HFFc6 (cell line): ENCODE results near the gene AKT1. TPM values are rescaled to one million over a fixed set of nuclear protein-coding genes. Genes with fewer than 3 reads are reported as not detected.

Experiments
- DNase-seq: peaks from one replicate; pipeline ENCODE4 v3.0.0-alpha.2; 2018
- H3K27ac Mint-ChIP-seq: 2 replicates; pipeline ENCODE4 v1.8.0; 2020; ENCODE audit warnings: mild to moderate bottlenecking, mixed read lengths
- H3K27me3 Mint-ChIP-seq: 2 replicates; pipeline ENCODE4 v1.8.0; 2021; ENCODE audit warnings: mild to moderate bottlenecking, moderate library complexity, mixed read lengths; ENCODE audit not compliant: insufficient read depth
- H3K36me3 Mint-ChIP-seq: 2 replicates; pipeline ENCODE4 v1.8.0; 2021; ENCODE audit warnings: low read depth, mixed read lengths
- H3K4me1 Mint-ChIP-seq: 2 replicates; pipeline ENCODE4 v1.8.0; 2020; ENCODE audit warnings: low read depth, mixed read lengths
- H3K4me3 Mint-ChIP-seq: 2 replicates; pipeline ENCODE4 v1.8.0; 2020; ENCODE audit warnings: mild to moderate bottlenecking, moderate library complexity, mixed read lengths
- H3K9me3 Mint-ChIP-seq: 2 replicates; pipeline ENCODE4 v1.8.0; 2020; ENCODE audit warnings: mild to moderate bottlenecking, mixed read lengths
- CTCF ChIP-seq: fragments of 200-600 bp; sonication (generic); IDR thresholded peaks from 2 replicates; pipeline ENCODE4 v1.5.0; 2021; ENCODE audit warnings: antibody characterized with exemption, mild to moderate bottlenecking
- total RNA-seq, 6 experiments: library from RNA; stranded (reverse); fragmentation: NEBNext Ultra II Directional; extraction: Animal tissue kit (Norgen Biotek cat#: 25700); gene quantifications; 2 replicates in 1 of 6; 3 replicates in 5 of 6; pipeline ENCODE4 v1.2.3, GENCODE V29; 2021

The AKT1 gene
- total RNA-seq, 6 experiments from 2014 or later: 164 to 191 (median 173) TPM

- peaks cover 1% of the 10 kb centered on the region for H3K27me3 Mint-ChIP-seq
- peaks cover 24% of the 10 kb centered on the region for H3K4me1 Mint-ChIP-seq
- peaks cover 7% of the 10 kb centered on the region; the same call in 1 of the 2 replicates for H3K9me3 Mint-ChIP-seq
- no peak for DNase-seq
- peaks cover 6% of the 10 kb centered on the region; the same call in 1 of the 2 replicates for H3K36me3 Mint-ChIP-seq
- H3K27ac Mint-ChIP-seq: no peak overlapping the region
- no peak overlapping the region for H3K4me3 Mint-ChIP-seq
- TF ChIP-seq CTCF: no peak
Measured at GRCh38 chr14:104821229-104821945, 25.8 kb upstream of the AKT1 start.

GRCh38 chr14:104820669-104821228 lies 25.2 kb upstream of the AKT1 start:
- no peak overlapping the region for H3K27ac Mint-ChIP-seq
- H3K36me3 Mint-ChIP-seq: peaks cover 6% of the 10 kb centered on the region; the same call in 1 of the 2 replicates
- H3K4me1 Mint-ChIP-seq: peaks cover 22% of the 10 kb centered on the region
- DNase-seq: peak; percentile 60
- peaks cover 1% of the 10 kb centered on the region for H3K27me3 Mint-ChIP-seq
- TF ChIP-seq CTCF: peak; percentile 40
- H3K9me3 Mint-ChIP-seq: peaks cover 7% of the 10 kb centered on the region; the same call in 1 of the 2 replicates
- no peak overlapping the region for H3K4me3 Mint-ChIP-seq

GRCh38 chr14:104819361-104819781 lies 23.8 kb upstream of the AKT1 start:
- Mint-ChIP-seq H3K27me3 (no peaks in the 10 kb centered on the region; the same call in none of the 2 replicates), H3K36me3 (peaks cover under 1% of the 10 kb centered on the region; the same call in 1 of the 2 replicates), H3K4me1 (peaks cover 16% of the 10 kb centered on the region), H3K9me3 (peaks cover under 1% of the 10 kb centered on the region; the same call in 1 of the 2 replicates), H3K4me3 (no peak overlapping the region), H3K27ac (no peak overlapping the region)
- DNase-seq: no peak
- no peak for TF ChIP-seq CTCF

GRCh38 chr14:104818714-104819161 lies 23.2 kb upstream of the AKT1 start:
- peaks cover 22% of the 10 kb centered on the region for H3K4me1 Mint-ChIP-seq
- no peaks in the 10 kb centered on the region; the same call in none of the 2 replicates for H3K27me3 Mint-ChIP-seq
- no peak overlapping the region for H3K27ac Mint-ChIP-seq
- no peak for DNase-seq
- no peaks in the 10 kb centered on the region; the same call in 1 of the 2 replicates for H3K36me3 Mint-ChIP-seq
- TF ChIP-seq CTCF: no peak
- no peak overlapping the region for H3K4me3 Mint-ChIP-seq
- H3K9me3 Mint-ChIP-seq: no peaks in the 10 kb centered on the region

GRCh38 chr14:104817930-104818713 lies 22.6 kb upstream of the AKT1 start:
- Mint-ChIP-seq H3K36me3 (no peaks in the 10 kb centered on the region; the same call in 1 of the 2 replicates), H3K9me3 (no peaks in the 10 kb centered on the region), H3K4me1 (peaks cover 23% of the 10 kb centered on the region), H3K27ac (no peak overlapping the region), H3K27me3 (no peaks in the 10 kb centered on the region; the same call in none of the 2 replicates), H3K4me3 (no peak overlapping the region)
- no peak for TF ChIP-seq CTCF
- DNase-seq: no peak
